Liver (tissue), 3 donors: ENCODE measurements around the gene LAMC1.

Experiments used
- ATF3 ChIP-seq: IDR thresholded peaks from 2 replicates; pipeline ENCODE4 v1.6.1; 2016; ENCODE audit warnings: antibody characterized with exemption
- CTCF ChIP-seq: fragments of 150-350 bp; IDR thresholded peaks from 2 replicates; pipeline ENCODE4 v1.5.1; 2017; ENCODE audit warnings: improper control_type of control experiment, low read depth, low read length; ENCODE audit not compliant: missing input control
- RAD21 ChIP-seq, 2 donors: IDR thresholded peaks; 2 replicates each; pipeline ENCODE4 v1.6.1; 2016; ENCODE audit warnings: antibody characterized with exemption in 2 of 2, mild to moderate bottlenecking in 2 of 2
- REST ChIP-seq: IDR thresholded peaks from 2 replicates; pipeline ENCODE4 v1.6.1; 2016; ENCODE audit warnings: antibody characterized with exemption, mild to moderate bottlenecking
- RXRA ChIP-seq, 2 donors: IDR thresholded peaks; 2 replicates each; pipeline ENCODE4 v1.6.1; 2017 to 2018; ENCODE audit warnings: antibody characterized with exemption in 2 of 2, mild to moderate bottlenecking in 1 of 2
- SP1 ChIP-seq: IDR thresholded peaks from 2 replicates; pipeline ENCODE4 v1.6.1; 2018; ENCODE audit warnings: antibody characterized with exemption, mild to moderate bottlenecking
- TAF1 ChIP-seq: conservative IDR thresholded peaks from 2 replicates; pipeline ENCODE4 v1.6.1; 2016; ENCODE audit warnings: antibody characterized with exemption, mild to moderate bottlenecking
- YY1 ChIP-seq: IDR thresholded peaks from 2 replicates; pipeline ENCODE4 v1.6.1; 2016; ENCODE audit warnings: antibody characterized with exemption, mild to moderate bottlenecking
- ZBTB33 ChIP-seq: IDR thresholded peaks from 2 replicates; pipeline ENCODE4 v1.6.1; 2016; ENCODE audit warnings: antibody characterized with exemption
- donor health status: healthy.
- donor health status: healthy.

GRCh38 chr1:183129921-183130690 is 106.9 kb downstream of the LAMC1 start:
- no peak for TF ChIP-seq RXRA (IDR thresholded peaks at IDR 0.05)
- TF ChIP-seq CTCF, result no peak
- TF ChIP-seq TAF1, result no peak
- no peak for TF ChIP-seq RAD21 (IDR thresholded peaks at IDR 0.05)
- no peak for TF ChIP-seq YY1
- TF ChIP-seq ZBTB33, result no peak
- no peak for TF ChIP-seq REST
- no peak for TF ChIP-seq SP1
- TF ChIP-seq ATF3, result no peak
